ENCODE data around the gene ATP8B4. TPM values are rescaled to one million over a fixed set of nuclear protein-coding genes. Genes with fewer than 3 reads are reported as not detected.

ATP8B4 gene
- total RNA-seq, result 9.3 TPM

GRCh38 chr15:50119063-50120040, at the start of gene ATP8B4:
Gene ATP8B4, minus strand, starts transcription at chr15:50119233. Its CDS starts 12,267 bp downstream, at chr15:50106966.

Other genes with a start within 250 kb of the ATP8B4 start
- gene SLC27A2, start 63.0 kb upstream of the ATP8B4 start, total RNA-seq, result 10.4 TPM
- 3.8 TPM for gene HDC, start 146.5 kb upstream of the ATP8B4 start, total RNA-seq
- gene GABPB1, start 236.0 kb upstream of the ATP8B4 start, total RNA-seq, result 62.3 TPM